ENCODE measurements around the gene CHSY3. TPM values are rescaled to one million over a fixed set of nuclear protein-coding genes. Genes with fewer than 3 reads are reported as not detected.

CHSY3 gene
- total and polyA plus RNA-seq, 4 donors: 3.5 to 32.5 (median 14.8) TPM

DNA sequence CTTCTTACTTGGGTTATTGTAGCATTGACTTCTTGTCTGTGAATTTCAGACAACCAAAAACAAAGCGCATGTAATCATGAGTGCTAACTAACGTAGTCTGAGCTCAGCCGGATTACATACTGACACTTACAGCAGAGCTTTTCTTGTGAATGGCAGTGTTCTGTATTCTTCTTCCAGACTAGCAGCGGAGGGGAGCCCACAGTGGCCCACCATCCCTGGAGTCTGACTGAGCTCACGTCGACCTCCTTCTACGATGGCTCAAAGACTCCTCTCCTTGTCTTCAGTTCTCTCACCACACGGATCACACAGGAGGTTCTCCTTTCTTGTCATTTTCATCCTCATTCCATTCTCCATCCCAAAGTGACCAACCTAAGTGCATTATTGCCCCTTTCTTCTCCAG lies 211.4 kb downstream of the CHSY3 start:
- no peak for ATAC-seq (ENCODE audit: low FRiP score)
- H3K9me3 ChIP-seq (ENCODE audit: control insufficient read depth, low read length): no peaks in the 10 kb centered on the region
- DNase-seq: no peak
- no peak overlapping the region for H3K27ac ChIP-seq (ENCODE audit: low read depth in 1 of 2, low read length in 2 of 2)
- WGBS, 2 donors: 89 to 91% methylated on average over 8 of the region's 8 CpGs
- H3K27me3 ChIP-seq (ENCODE audit: control insufficient read depth in 1 of 2, insufficient read depth in 2 of 2, low read length in 1 of 2): no peaks in the 10 kb centered on the region
- intact Hi-C loops (cut with DNase I): no loop called here
- H3K36me3 ChIP-seq (ENCODE audit: control insufficient read depth in 1 of 2, insufficient read depth in 2 of 2, low read length in 1 of 2): no peaks in the 10 kb centered on the region
- H3K4me1 ChIP-seq (ENCODE audit: control insufficient read depth in 1 of 2, insufficient read depth in 2 of 2, low read length in 2 of 2): peaks cover 3 to 4% of the 10 kb centered on the region in 2 donors
- H3K4me3 ChIP-seq (ENCODE audit: low read length in 2 of 2): no peak overlapping the region

DNA sequence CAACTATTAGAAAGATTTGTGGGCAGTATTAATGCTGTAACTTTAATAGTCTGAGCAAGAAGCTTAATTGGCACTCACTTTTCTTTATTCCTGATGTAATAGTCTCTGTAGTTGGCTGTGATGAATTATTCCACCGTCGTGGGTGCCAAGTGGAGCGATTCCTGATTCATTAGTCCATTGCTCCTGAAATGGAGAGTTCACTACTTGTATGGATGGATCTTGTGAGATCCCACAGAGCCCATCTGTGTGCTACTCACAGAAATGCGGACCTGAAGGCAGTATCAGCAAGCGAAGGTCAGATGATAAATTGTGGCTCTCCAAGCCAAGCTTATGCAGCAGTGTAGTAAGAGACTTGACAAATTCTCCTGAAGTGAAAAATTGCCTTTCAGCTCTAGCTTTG lies 212.2 kb downstream of the CHSY3 start:
- no peak for DNase-seq
- Histone ChIP-seq H3K9me3 (ENCODE audit: control insufficient read depth, low read length) (no peaks in the 10 kb centered on the region), H3K4me3 (ENCODE audit: low read length in 2 of 2) (no peak overlapping the region), H3K27ac (ENCODE audit: low read depth in 1 of 2, low read length in 2 of 2) (no peak overlapping the region), H3K4me1 (ENCODE audit: control insufficient read depth in 1 of 2, insufficient read depth in 2 of 2, low read length in 2 of 2) (peaks cover 3 to 4% of the 10 kb centered on the region in 2 donors), H3K36me3 (ENCODE audit: control insufficient read depth in 1 of 2, insufficient read depth in 2 of 2, low read length in 1 of 2) (no peaks in the 10 kb centered on the region), H3K27me3 (ENCODE audit: control insufficient read depth in 1 of 2, insufficient read depth in 2 of 2, low read length in 1 of 2) (no peaks in the 10 kb centered on the region)
- intact Hi-C loops (cut with DNase I): no loop called here
- ATAC-seq (ENCODE audit: low FRiP score): peak; percentile 38
- WGBS, 2 donors: 10 to 12% methylated on average over 5 of the region's 5 CpGs

DNA sequence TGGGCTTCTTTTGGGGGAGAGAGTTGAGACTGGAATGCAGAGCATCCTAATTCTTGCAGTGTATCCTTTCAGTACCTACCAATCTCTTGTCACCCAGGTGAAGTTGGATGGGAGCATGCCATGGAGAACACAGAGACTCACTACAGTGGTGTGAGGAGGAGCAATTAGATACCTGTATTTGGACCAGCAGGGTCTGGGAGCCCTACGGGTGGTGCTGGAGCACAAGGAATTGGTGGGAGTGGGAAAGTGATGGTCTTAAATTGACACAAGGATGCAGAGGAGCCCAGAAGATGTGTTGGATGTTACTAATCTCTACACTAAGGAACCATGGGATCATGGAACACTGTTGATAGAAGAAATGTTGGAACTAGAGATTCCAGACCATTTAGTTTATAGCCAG lies 212.7 kb downstream of the CHSY3 start:
- no peak overlapping the region for H3K4me3 ChIP-seq (ENCODE audit: low read length in 2 of 2)
- no peak for ATAC-seq (ENCODE audit: low FRiP score)
- H3K4me1 ChIP-seq (ENCODE audit: control insufficient read depth in 1 of 2, insufficient read depth in 2 of 2, low read length in 2 of 2): peaks cover 3 to 4% of the 10 kb centered on the region in 2 donors
- WGBS, 2 donors: 99 to 100% methylated on average over 1 of the region's 1 CpG
- no peak for DNase-seq
- H3K27ac ChIP-seq (ENCODE audit: low read depth in 1 of 2, low read length in 2 of 2): no peak overlapping the region
- H3K27me3 ChIP-seq (ENCODE audit: control insufficient read depth in 1 of 2, insufficient read depth in 2 of 2, low read length in 1 of 2): no peaks in the 10 kb centered on the region
- intact Hi-C loops (cut with DNase I): no loop called here
- H3K36me3 ChIP-seq (ENCODE audit: control insufficient read depth in 1 of 2, insufficient read depth in 2 of 2, low read length in 1 of 2): no peaks in the 10 kb centered on the region
- no peaks in the 10 kb centered on the region for H3K9me3 ChIP-seq (ENCODE audit: control insufficient read depth, low read length)

DNA sequence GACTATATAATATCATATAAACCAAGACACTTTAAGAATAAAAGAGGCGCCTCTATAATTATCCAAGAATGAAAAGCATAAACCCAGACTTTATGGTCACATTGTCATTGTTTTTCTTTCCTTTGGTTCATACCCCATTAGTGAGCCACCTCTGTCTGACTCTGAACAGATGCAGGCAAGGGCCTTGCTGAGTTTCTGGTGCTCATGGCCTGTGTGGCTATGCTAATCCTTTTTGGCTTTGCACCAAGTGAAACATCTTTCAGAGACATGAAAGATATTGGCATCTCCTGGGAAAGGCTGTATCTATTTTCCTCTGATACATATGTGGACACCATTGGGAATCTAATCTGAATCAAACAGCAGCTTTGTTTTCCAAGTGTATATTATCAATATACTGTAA lies 222.5 kb downstream of the CHSY3 start:
- Histone ChIP-seq H3K36me3 (ENCODE audit: control insufficient read depth in 1 of 2, insufficient read depth in 2 of 2, low read length in 1 of 2) (no peaks in the 10 kb centered on the region), H3K4me3 (ENCODE audit: low read length in 2 of 2) (no peak overlapping the region), H3K27ac (ENCODE audit: low read depth in 1 of 2, low read length in 2 of 2) (peak overlapping the region; percentile 6 to 43), H3K4me1 (ENCODE audit: control insufficient read depth in 1 of 2, insufficient read depth in 2 of 2, low read length in 2 of 2) (peaks cover 4 to 6% of the 10 kb centered on the region in 2 donors), H3K27me3 (ENCODE audit: control insufficient read depth in 1 of 2, insufficient read depth in 2 of 2, low read length in 1 of 2) (no peaks in the 10 kb centered on the region), H3K9me3 (ENCODE audit: control insufficient read depth, low read length) (no peaks in the 10 kb centered on the region)
- DNase-seq: no peak
- intact Hi-C loops (cut with DNase I): no loop called here
- no peak for ATAC-seq (ENCODE audit: low FRiP score)
- WGBS, 2 donors: 57 to 71% methylated on average over 1 of the region's 1 CpG

DNA sequence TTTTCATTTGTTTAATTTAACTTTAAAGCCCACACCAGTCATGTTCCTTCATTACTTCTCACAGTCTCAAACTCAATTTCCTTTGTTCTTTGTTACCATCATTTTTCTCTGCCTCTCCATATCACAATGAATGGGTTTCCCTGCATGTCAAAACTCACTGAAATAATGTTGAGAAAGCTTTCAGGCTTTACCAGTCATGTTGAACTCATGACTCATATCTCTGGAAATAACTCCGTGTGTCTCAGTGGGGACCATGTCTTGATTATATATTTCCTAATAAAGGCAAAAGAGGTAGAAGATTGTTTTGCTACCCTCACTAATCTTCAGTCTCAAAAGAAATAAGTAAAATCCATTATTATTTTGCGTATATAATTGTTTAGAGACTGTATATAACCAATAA lies 231.2 kb downstream of the CHSY3 start:
- Histone ChIP-seq H3K36me3 (ENCODE audit: control insufficient read depth in 1 of 2, insufficient read depth in 2 of 2, low read length in 1 of 2) (no peaks in the 10 kb centered on the region), H3K4me1 (ENCODE audit: control insufficient read depth in 1 of 2, insufficient read depth in 2 of 2, low read length in 2 of 2) (peaks cover 0 to 6% of the 10 kb centered on the region in 2 donors), H3K27ac (ENCODE audit: low read depth in 1 of 2, low read length in 2 of 2) (no peak overlapping the region), H3K9me3 (ENCODE audit: control insufficient read depth, low read length) (no peaks in the 10 kb centered on the region), H3K27me3 (ENCODE audit: control insufficient read depth in 1 of 2, insufficient read depth in 2 of 2, low read length in 1 of 2) (no peaks in the 10 kb centered on the region), H3K4me3 (ENCODE audit: low read length in 2 of 2) (no peak overlapping the region)
- intact Hi-C loops (cut with DNase I): loop anchor here (5.0 to 10.0 kb wide), 4 partner anchors 71 to 233 kb away; partner anchors contain the start of gene CHSY3 (in 1 of the 2)
- peak; percentile 69 for ATAC-seq (ENCODE audit: low FRiP score)
- DNase-seq: no peak
- WGBS, 2 donors: 11 to 12% methylated on average over 2 of the region's 2 CpGs

DNA sequence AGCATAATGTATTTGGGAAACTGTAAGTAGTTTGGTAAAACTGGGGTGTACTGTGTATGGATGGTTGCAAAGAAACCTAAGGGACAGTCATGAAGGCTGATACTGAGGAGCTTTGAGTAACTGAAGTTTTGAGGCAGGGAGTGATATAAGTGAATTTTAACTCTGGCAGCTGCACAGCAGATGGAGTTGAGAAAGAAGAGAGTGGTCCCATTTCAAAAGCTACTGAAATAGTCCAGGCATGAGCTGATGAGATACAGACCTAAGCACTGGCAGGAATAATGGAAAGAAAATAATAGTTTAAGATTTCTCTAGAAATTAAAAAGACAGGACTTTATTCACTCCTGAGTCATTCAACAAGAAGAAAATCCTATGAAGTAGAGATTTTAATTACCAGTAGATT lies 232.0 kb downstream of the CHSY3 start:
- peak; percentile 28 for ATAC-seq (ENCODE audit: low FRiP score)
- Histone ChIP-seq H3K4me3 (ENCODE audit: low read length in 2 of 2) (no peak overlapping the region), H3K9me3 (ENCODE audit: control insufficient read depth, low read length) (no peaks in the 10 kb centered on the region), H3K27ac (ENCODE audit: low read depth in 1 of 2, low read length in 2 of 2) (peak overlapping the region; percentile 81 to 95), H3K27me3 (ENCODE audit: control insufficient read depth in 1 of 2, insufficient read depth in 2 of 2, low read length in 1 of 2) (no peaks in the 10 kb centered on the region), H3K4me1 (ENCODE audit: control insufficient read depth in 1 of 2, insufficient read depth in 2 of 2, low read length in 2 of 2) (peaks cover 0 to 6% of the 10 kb centered on the region in 2 donors), H3K36me3 (ENCODE audit: control insufficient read depth in 1 of 2, insufficient read depth in 2 of 2, low read length in 1 of 2) (no peaks in the 10 kb centered on the region)
- intact Hi-C loops (cut with DNase I): loop anchor here (5.0 to 10.0 kb wide), 4 partner anchors 71 to 234 kb away; partner anchors contain the start of gene CHSY3 (in 1 of the 2)
- no peak for DNase-seq

DNA sequence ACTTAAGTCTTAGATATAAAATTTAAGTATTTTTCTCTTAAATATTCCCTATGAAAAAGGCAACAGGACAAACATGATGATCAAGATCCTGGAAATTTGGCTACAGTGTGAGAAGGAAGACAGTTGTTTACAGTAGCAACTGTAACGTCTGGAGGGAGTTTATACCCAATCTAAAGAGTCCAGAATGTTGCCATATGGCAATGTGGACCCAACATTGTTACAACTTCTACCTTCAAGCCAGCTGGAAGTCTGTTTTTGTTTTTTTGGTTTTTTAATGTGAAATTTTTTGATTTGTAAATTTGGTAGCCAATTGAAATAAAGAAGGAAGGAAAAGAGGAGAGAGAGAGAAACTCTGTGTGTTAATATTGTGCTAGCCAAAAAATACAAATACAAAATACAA lies 233.4 kb downstream of the CHSY3 start:
- DNase-seq (no peak), ATAC-seq (ENCODE audit: low FRiP score) (no peak)
- Histone ChIP-seq H3K4me3 (ENCODE audit: low read length in 2 of 2) (no peak overlapping the region), H3K4me1 (ENCODE audit: control insufficient read depth in 1 of 2, insufficient read depth in 2 of 2, low read length in 2 of 2) (peaks cover 0 to 6% of the 10 kb centered on the region in 2 donors), H3K9me3 (ENCODE audit: control insufficient read depth, low read length) (no peaks in the 10 kb centered on the region), H3K27me3 (ENCODE audit: control insufficient read depth in 1 of 2, insufficient read depth in 2 of 2, low read length in 1 of 2) (no peaks in the 10 kb centered on the region), H3K36me3 (ENCODE audit: control insufficient read depth in 1 of 2, insufficient read depth in 2 of 2, low read length in 1 of 2) (no peaks in the 10 kb centered on the region), H3K27ac (ENCODE audit: low read depth in 1 of 2, low read length in 2 of 2) (peak overlapping the region in 1 of 2 donors; percentile 71)
- WGBS, 2 donors: 0% methylated on average over 1 of the region's 1 CpG
- intact Hi-C loops (cut with DNase I): loop anchor here (5.0 to 10.0 kb wide), 4 partner anchors 73 to 235 kb away; partner anchors contain the start of gene CHSY3 (in 1 of the 2)

DNA sequence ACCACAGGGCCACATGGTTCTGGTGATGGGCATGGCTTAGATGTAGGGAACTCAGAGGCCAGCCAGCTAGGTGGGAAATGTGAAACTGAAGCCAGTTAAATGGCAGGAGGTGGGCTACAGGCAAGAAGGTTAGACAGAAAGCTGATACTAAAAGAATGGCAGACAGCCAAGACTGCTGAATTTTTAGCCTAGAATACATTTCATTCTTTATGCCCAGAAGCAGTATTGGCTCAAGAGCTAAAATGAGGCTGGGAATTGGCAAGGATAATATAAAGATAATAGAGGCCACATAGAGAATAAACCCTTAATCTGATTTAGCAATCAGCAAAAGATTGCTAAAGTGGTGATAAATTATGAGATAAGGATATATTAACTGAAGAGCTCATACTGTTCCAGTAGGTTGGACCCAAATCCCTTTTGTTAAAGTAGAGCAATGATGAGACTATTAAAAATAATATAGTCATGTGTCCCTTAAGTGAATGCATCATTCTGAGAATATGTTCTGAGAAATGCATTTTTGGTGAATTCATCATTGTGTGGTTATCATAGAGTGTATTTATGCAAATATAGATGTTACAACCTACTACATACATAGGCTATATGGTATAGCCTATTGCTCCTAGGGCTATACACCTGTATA lies 234.3 kb downstream of the CHSY3 start:
- no peak for DNase-seq
- intact Hi-C loops (cut with DNase I): loop anchor here (5.0 to 10.0 kb wide), 4 partner anchors 74 to 236 kb away; partner anchors contain the start of gene CHSY3 (in 1 of the 2)
- no peaks in the 10 kb centered on the region for H3K9me3 ChIP-seq (ENCODE audit: control insufficient read depth, low read length)
- peak overlapping the region; percentile 62 to 88 for H3K27ac ChIP-seq (ENCODE audit: low read depth in 1 of 2, low read length in 2 of 2)
- no peaks in the 10 kb centered on the region for H3K27me3 ChIP-seq (ENCODE audit: control insufficient read depth in 1 of 2, insufficient read depth in 2 of 2, low read length in 1 of 2)
- no peak for ATAC-seq (ENCODE audit: low FRiP score)
- peaks cover 0 to 6% of the 10 kb centered on the region in 2 donors for H3K4me1 ChIP-seq (ENCODE audit: control insufficient read depth in 1 of 2, insufficient read depth in 2 of 2, low read length in 2 of 2)
- H3K4me3 ChIP-seq (ENCODE audit: low read length in 2 of 2): no peak overlapping the region
- no peaks in the 10 kb centered on the region for H3K36me3 ChIP-seq (ENCODE audit: control insufficient read depth in 1 of 2, insufficient read depth in 2 of 2, low read length in 1 of 2)

DNA sequence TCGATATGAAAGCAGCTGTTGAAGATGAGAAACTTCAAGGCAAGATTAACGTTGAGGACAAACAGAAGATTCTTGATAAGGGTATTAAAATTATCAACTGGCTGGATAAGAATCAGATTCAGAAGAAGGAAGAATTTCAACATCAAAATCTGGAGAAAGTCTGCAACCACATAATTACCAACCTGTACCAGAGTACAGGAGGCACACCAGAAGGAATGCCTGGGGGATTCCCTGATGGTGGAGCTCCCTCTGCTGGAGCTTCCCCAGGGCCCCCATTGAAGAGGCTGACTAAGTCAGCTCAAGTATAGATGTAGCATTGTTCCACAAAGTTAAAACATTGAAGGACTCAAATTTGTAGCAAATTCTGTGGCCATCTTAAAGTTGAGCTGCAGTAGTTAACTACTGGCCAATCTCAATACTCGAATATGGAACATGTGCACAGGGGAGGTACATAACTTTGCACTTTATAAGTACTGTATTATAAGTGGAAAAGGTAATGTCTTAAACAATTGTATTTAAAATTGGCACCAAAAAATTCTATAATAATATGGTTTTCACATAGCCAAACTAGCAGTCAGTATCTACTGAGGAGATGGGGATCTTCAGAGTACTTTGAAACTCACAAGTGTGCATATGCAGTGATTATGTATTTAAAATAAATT lies 237.5 kb downstream of the CHSY3 start:
- peak; percentile 45 to 73 for DNase-seq
- 92 to 96% methylated on average over 3 of the region's 3 CpGs for WGBS, 2 donors
- peaks cover 0 to 6% of the 10 kb centered on the region in 2 donors for H3K4me1 ChIP-seq (ENCODE audit: control insufficient read depth in 1 of 2, insufficient read depth in 2 of 2, low read length in 2 of 2)
- ATAC-seq (ENCODE audit: low FRiP score): no peak
- no peak overlapping the region for H3K4me3 ChIP-seq (ENCODE audit: low read length in 2 of 2)
- no peaks in the 10 kb centered on the region for H3K9me3 ChIP-seq (ENCODE audit: control insufficient read depth, low read length)
- H3K27ac ChIP-seq (ENCODE audit: low read depth in 1 of 2, low read length in 2 of 2): no peak overlapping the region
- no peaks in the 10 kb centered on the region for H3K36me3 ChIP-seq (ENCODE audit: control insufficient read depth in 1 of 2, insufficient read depth in 2 of 2, low read length in 1 of 2)
- H3K27me3 ChIP-seq (ENCODE audit: control insufficient read depth in 1 of 2, insufficient read depth in 2 of 2, low read length in 1 of 2): no peaks in the 10 kb centered on the region
- intact Hi-C loops (cut with DNase I): no loop called here

Measured in aorta (tissue), 5 donors.